Astrocyte (in vitro differentiated cells and primary cell): ENCODE data around the gene NCBP2L. TPM values are rescaled to one million over a fixed set of nuclear protein-coding genes. Genes with fewer than 3 reads are reported as not detected.
A peak's percentile ranks its signal among the peaks of the same experiment; 100 is the strongest.

Experiments used
- DNase-seq: peaks from one replicate; pipeline ENCODE4 v3.0.0-alpha.2; 2010; ENCODE audit warnings: low read depth
- FAIRE-seq: peaks from 2 replicates; lab custom pipeline; 2011; peaks lifted over from hg19 to GRCh38; lab: Jason Lieb, UNC
- H2AFZ ChIP-seq: 2 replicates; pipeline ENCODE4 v1.6.0; 2012; ENCODE audit warnings: low read depth, low read length, inconsistent platforms
- H3K27ac ChIP-seq: 2 replicates; pipeline ENCODE4 v1.5.1; 2011; ENCODE audit warnings: low read depth, low read length, inconsistent platforms
- H3K27me3 ChIP-seq: 2 replicates; pipeline ENCODE4 v1.6.0; 2011; ENCODE audit warnings: low read length, inconsistent platforms; ENCODE audit not compliant: insufficient read depth
- H3K36me3 ChIP-seq: 2 replicates; pipeline ENCODE4 v1.5.1; 2011; ENCODE audit warnings: low read length, inconsistent platforms; ENCODE audit not compliant: insufficient read depth
- H3K4me1 ChIP-seq: 2 replicates; pipeline ENCODE4 v1.5.1; 2011; ENCODE audit warnings: low read length, inconsistent platforms; ENCODE audit not compliant: insufficient read depth
- H3K4me2 ChIP-seq: 2 replicates; pipeline ENCODE4 v1.6.0; 2012; ENCODE audit warnings: low read length, inconsistent platforms
- H3K4me3 ChIP-seq: 2 replicates; pipeline ENCODE4 v1.5.1; 2011; ENCODE audit warnings: low read depth, mild to moderate bottlenecking, low read length, inconsistent platforms; ENCODE audit not compliant: insufficient read depth
- H3K79me2 ChIP-seq: 2 replicates; pipeline ENCODE4 v1.6.0; 2012; ENCODE audit warnings: mild to moderate bottlenecking, low read length, inconsistent platforms; ENCODE audit not compliant: insufficient read depth
- H3K9ac ChIP-seq: 2 replicates; pipeline ENCODE4 v1.6.0; 2012; ENCODE audit warnings: mild to moderate bottlenecking, low read length, inconsistent platforms
- H3K9me3 ChIP-seq: 2 replicates; pipeline ENCODE4 v1.5.1; 2012; ENCODE audit warnings: low read depth, mild to moderate bottlenecking, low read length, inconsistent platforms; ENCODE audit not compliant: insufficient read depth
- H4K20me1 ChIP-seq: 2 replicates; pipeline ENCODE4 v1.6.0; 2012; ENCODE audit warnings: low read length, inconsistent platforms; ENCODE audit not compliant: insufficient read depth
- H3K27ac Mint-ChIP-seq: one replicate; pipeline ENCODE4 v1.8.0; 2021; ENCODE audit warnings: mild to moderate bottlenecking, mixed read lengths; ENCODE audit not compliant: unreplicated experiment
- H3K27me3 Mint-ChIP-seq: one replicate; pipeline ENCODE4 v1.8.0; 2021; ENCODE audit warnings: low read depth, mixed read lengths; ENCODE audit not compliant: unreplicated experiment
- H3K36me3 Mint-ChIP-seq: one replicate; pipeline ENCODE4 v1.8.0; 2021; ENCODE audit warnings: low read depth, mixed read lengths; ENCODE audit not compliant: unreplicated experiment
- H3K4me1 Mint-ChIP-seq: one replicate; pipeline ENCODE4 v1.8.0; 2021; ENCODE audit warnings: low read depth, mixed read lengths; ENCODE audit not compliant: unreplicated experiment
- H3K4me3 Mint-ChIP-seq: one replicate; pipeline ENCODE4 v1.8.0; 2021; ENCODE audit warnings: mild to moderate bottlenecking, moderate library complexity, mixed read lengths; ENCODE audit not compliant: unreplicated experiment
- H3K9me3 Mint-ChIP-seq: one replicate; pipeline ENCODE4 v1.8.0; 2021; ENCODE audit warnings: mild to moderate bottlenecking, mixed read lengths; ENCODE audit not compliant: unreplicated experiment
- EZH2 ChIP-seq: IDR thresholded peaks from 2 replicates; pipeline ENCODE4 v1.6.1; 2012; ENCODE audit warnings: mild to moderate bottlenecking, low read length, inconsistent platforms; ENCODE audit not compliant: insufficient read depth
- total RNA-seq: library from RNA; stranded (reverse); gene quantifications from 2 replicates; pipeline ENCODE4 v1.2.1, GENCODE V29; 2021
- TF ChIP-seq, protein P1 (sequence below): IDR thresholded peaks from 2 replicates; pipeline ENCODE4 v1.5.1; 2011; ENCODE audit warnings: low read depth, mild to moderate bottlenecking, inconsistent platforms, low read length, moderate library complexity; ENCODE audit not compliant: insufficient read depth

NCBP2L gene
- total RNA-seq, 1 donor from 2014 or later, result not detected

DNA sequence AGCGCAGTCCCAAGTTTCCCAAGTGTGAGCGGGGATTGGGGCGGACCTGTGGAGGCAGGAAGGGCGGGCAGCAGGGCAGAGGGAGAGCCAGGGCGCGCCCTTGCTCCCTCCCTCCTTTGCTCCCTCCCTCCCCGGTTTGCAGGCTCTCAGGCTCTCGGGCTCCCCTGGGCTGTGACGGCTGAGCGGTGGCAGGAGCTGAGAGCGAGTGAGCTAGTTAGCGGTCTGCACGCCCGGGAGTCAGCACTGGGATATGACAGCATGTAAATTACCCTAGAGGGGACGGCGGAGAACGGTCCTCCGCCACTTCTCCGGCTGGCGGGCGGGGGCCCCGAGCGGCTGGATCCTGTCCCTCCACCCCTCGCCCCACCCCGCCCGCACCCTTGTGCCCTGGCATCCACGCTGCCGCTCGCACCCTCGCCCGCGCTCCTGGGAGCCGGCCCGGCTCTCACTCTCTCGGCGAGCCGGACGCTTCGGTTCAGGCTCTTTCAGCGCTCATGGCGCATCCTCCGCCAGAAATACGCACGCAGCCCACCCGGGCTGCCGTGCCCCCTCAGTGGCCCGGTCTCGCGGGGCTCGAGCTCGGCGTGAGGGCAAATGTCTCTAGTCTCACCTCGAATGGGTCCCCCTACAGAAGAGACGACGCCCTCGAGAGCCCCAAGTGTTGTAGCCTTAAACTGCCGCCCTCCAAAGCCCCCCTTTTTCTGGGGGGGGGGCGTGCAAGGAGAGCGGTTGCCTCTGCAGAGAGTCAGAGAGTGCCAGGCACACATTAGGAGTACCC, 1.6 kb upstream of the NCBP2L start, which contains the start of gene TSC22D3:
TSC22D3 (minus strand) TSS at position 54 of the 778 bp plus-strand sequence. CDS start 368 bp downstream, outside the sequence.
- Histone ChIP-seq H3K4me1 (peaks cover 5% of the 10 kb centered on the region), H3K79me2 (no peaks in the 10 kb centered on the region), H2AFZ (peak within 1 kb of the TSS; percentile 56), H4K20me1 (no peaks in the 10 kb centered on the region), H3K27me3 (peaks cover 25% of the 10 kb centered on the region), H3K4me3 (peak within 1 kb of the TSS; percentile 46), H3K36me3 (no peaks in the 10 kb centered on the region), H3K9ac (peak within 1 kb of the TSS; percentile 43), H3K27ac (no peak within 1 kb of the TSS), H3K4me2 (peak within 1 kb of the TSS; percentile 89), H3K9me3 (no peaks in the 10 kb centered on the region)
- H3K27ac Mint-ChIP-seq, result peak within 1 kb of the TSS; percentile 90
- no peaks in the 10 kb centered on the region for H3K4me1 Mint-ChIP-seq
- TF ChIP-seq, protein P1, sequence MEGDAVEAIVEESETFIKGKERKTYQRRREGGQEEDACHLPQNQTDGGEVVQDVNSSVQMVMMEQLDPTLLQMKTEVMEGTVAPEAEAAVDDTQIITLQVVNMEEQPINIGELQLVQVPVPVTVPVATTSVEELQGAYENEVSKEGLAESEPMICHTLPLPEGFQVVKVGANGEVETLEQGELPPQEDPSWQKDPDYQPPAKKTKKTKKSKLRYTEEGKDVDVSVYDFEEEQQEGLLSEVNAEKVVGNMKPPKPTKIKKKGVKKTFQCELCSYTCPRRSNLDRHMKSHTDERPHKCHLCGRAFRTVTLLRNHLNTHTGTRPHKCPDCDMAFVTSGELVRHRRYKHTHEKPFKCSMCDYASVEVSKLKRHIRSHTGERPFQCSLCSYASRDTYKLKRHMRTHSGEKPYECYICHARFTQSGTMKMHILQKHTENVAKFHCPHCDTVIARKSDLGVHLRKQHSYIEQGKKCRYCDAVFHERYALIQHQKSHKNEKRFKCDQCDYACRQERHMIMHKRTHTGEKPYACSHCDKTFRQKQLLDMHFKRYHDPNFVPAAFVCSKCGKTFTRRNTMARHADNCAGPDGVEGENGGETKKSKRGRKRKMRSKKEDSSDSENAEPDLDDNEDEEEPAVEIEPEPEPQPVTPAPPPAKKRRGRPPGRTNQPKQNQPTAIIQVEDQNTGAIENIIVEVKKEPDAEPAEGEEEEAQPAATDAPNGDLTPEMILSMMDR, result no peak
- TF ChIP-seq EZH2, result no peak
- H3K27me3 Mint-ChIP-seq, result peaks cover 9% of the 10 kb centered on the region
- H3K4me3 Mint-ChIP-seq, result peak within 1 kb of the TSS; percentile 85
- DNase-seq (peak; percentile 31), FAIRE-seq (no peak)
- H3K36me3 Mint-ChIP-seq, result no peaks in the 10 kb centered on the region
- H3K9me3 Mint-ChIP-seq, result no peaks in the 10 kb centered on the region

DNA sequence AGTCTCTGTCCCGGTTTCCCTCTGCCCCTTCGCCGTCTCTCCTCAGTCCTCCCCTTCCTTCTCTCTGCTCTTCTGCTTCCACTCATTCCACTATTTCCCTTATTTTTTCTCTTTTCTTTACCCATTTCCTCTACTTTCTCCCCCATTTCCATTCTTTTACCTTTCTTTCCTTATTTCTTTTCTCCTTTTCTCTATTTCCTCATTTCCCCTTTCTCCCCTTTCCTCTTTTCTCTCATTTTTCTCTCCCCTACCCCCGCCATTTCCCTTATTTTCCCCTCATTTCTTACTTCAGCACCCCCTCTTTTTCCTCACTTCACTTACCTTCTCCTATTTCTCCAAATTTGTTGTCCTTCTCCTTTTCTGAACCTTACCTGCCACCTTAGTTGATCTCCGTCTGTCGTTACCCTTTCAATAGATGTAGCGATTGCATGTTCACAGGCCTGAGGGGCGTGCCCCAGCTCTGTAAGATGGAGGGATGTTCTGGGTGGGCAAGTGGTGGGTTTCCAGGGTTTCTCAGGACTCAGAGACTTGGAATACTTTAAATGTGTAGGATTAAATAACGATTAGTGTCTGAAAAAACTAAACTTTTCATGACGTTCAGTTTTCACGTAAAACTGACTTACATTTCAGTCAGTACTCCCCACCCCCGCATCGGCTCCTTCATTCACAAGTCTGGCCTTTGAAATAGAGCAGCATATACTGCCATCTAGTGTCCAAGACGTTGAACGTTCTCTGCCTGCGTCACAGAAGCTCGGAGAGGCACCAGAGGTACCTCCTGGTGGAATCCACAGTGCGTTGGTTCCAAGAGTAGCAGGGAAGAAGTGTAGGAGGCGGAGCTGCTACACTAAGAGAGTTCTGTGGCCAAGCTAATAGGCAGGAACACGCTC, 641 bp upstream of the NCBP2L start:
- Mint-ChIP-seq H3K9me3 (no peaks in the 10 kb centered on the region), H3K4me3 (peak overlapping the region; percentile 85), H3K36me3 (no peaks in the 10 kb centered on the region), H3K27me3 (peaks cover 9% of the 10 kb centered on the region), H3K27ac (peak overlapping the region; percentile 90), H3K4me1 (no peaks in the 10 kb centered on the region)
- Histone ChIP-seq H3K9me3 (no peaks in the 10 kb centered on the region), H2AFZ (peak overlapping the region; percentile 56), H3K27ac (no peak overlapping the region), H3K4me3 (peak overlapping the region; percentile 46), H3K9ac (peak overlapping the region; percentile 43), H3K79me2 (no peaks in the 10 kb centered on the region), H4K20me1 (no peaks in the 10 kb centered on the region), H3K36me3 (no peaks in the 10 kb centered on the region), H3K27me3 (peaks cover 25% of the 10 kb centered on the region), H3K4me1 (peaks cover 5% of the 10 kb centered on the region), H3K4me2 (peak overlapping the region; percentile 89)
- TF ChIP-seq EZH2, result no peak
- TF ChIP-seq, protein P1, result peak; percentile 57
- DNase-seq (peak; percentile 69), FAIRE-seq (peak; percentile 82)
